Activated CD4-positive, alpha-beta T cell treated with anti-CD3 and anti-CD28 coated beads, Interleukin-2, Interleukin-6, amounts not matched to agents 100 ng/mL and 50 ng/mL, durations not matched to agents 16 hours and 8 hours (primary cell): Measurements from ENCODE around the gene SEMA6D.
"Not testable (repeated sequence)": the region's sequence is repeated elsewhere in the genome, so short reads cannot be mapped to it uniquely, and the experiment has no call there.

Source experiments
- DNase-seq: peaks from one replicate; pipeline ENCODE4 v3.0.0-alpha.2; 2020

SEMA6D gene

GRCh38 chr15:47718497-47719437 is 1.5 kb downstream of the SEMA6D start:
- no peak for DNase-seq

DNA sequence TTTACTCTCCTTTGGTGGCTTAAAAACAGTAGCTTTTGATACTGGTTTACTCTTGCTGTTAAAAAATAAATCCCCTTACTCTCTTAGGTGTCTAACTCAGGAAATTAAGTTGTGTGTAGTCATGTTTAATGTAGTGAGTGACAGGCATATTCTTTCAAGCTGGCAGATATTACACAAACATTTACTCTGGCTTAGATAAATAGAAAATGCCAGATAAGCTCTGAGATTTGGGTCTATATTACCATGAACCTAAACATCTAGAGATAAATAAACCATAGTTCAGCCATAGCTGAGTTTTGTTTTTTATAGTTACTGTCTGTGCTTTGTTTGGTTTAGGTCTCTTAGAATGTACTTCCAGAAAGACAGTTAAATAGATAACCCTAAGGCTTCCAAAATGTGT is 2.4 kb downstream of the SEMA6D start:
- no peak for DNase-seq

DNA sequence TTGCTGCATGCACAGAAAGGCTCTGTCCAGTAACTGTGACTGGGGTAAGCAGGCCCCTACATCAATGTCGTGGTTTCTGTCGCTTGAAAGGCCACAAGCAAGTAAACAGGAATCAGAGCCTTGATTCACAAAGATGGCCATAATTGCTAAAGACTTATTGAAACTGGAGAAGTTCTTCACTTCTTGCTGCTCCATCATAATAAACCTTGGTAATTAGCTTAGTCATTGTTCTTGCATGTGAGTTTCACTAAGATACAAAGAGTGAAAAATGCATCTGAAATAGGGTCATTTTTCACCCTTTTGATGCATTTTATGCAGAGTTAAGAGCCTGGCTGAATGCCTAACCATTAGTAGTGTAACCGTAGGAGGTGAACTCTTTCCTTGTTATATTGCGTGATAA is 3.2 kb downstream of the SEMA6D start:
- DNase-seq = no peak

- no peak for DNase-seq
Measured at GRCh38 chr15:47721676-47722075, 4.4 kb downstream of the SEMA6D start.

DNA sequence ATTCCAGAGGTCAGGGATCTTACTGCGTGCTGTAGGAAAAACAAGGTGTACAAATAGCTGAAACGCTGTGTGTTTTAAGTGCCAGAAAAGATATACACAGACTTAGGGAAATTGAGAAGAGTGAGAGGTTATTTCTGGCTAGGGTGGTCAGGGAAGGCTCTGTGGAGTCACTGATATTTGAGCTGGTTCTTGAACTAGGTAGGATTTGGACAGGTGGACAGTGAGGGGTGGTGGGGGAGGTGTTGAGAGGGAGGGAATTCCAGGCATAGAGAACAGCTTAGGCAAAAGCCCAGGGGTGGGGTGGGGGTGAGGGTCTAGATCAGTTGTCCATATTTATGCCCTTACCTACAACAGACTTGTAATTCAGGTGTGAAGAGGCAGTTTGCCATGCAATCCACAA is 7.0 kb downstream of the SEMA6D start:
- no peak for DNase-seq

DNA sequence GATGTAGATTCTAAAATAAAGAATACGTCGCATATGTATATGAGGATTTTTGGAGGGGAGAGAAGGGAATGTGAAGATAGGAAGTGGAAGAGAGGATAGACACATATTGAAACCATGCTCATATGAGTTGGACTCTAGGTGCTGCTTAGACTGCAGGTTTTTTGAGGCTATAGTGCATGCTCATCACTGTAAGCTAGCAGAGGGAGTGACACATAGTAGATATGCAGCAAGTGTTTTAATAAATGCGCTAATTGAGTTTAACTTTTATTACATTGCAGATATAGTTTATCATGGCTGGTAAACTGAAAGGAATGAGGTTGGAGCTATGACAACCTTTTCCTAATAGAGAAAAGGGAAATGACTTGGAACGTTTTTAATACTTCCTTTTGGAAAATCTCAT is 7.7 kb downstream of the SEMA6D start:
- DNase-seq = no peak

- DNase-seq = no peak
Measured at GRCh38 chr15:47725906-47726305, 8.6 kb downstream of the SEMA6D start.

- DNase-seq = no peak
Measured at GRCh38 chr15:47726399-47726823, 9.1 kb downstream of the SEMA6D start.

DNA sequence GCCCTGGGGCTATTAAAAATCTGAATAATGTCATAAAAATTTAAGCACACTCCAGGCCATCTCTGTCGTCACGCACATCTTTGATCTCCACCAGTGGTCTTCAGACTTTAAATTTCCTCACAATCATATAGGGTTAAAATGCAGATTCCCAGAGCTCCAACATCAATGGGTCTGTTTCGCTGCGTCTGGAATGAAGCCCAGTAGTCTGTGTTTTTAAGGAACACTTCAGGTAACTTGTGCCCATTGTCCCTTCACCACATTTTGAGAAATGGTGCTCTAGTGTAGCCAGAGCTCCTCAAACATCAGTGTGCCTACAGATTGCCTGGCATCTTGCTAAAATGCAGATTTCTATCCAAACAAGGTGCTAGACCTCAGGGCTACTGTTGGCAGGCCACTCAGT is 9.8 kb downstream of the SEMA6D start:
- no peak for DNase-seq

DNA sequence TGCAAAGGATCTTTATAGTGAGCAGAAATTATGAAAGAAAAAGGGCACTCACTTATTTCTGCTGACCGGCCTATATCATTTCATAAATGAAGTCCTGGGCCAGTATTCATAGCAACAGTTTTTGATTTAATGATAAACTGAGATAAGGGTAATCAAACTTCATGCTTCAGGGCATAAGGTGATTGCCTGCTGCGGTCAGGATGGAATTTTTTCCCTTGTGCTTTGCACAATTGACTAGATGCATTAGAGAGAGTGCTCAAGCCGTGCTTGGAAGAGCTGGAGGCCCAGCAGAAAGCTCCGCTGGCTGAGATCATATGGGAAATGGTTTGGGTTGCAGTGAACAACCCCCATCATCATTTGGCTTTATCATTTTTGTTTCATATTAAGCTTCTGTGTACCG is 10.4 kb downstream of the SEMA6D start:
- no peak for DNase-seq

DNA sequence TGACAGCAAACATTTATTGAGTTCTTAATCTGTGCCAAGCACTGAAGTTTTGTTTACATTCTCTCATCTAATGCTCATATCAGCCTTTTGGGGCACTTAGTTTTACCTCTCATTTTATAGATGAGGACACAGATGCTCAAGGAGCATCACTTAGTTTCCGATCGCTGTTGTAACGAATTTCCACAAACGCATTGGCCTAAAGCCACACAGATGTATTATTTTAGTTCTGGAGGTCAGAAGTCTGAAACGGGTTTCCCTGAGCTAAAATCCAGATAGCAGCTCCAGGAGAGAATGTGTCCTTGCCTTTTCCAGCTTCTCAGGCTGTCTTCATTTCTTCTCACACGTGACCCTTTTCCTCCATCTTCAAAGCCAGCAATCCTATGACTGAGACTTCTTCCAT is 11.1 kb downstream of the SEMA6D start:
- DNase-seq = no peak

DNA sequence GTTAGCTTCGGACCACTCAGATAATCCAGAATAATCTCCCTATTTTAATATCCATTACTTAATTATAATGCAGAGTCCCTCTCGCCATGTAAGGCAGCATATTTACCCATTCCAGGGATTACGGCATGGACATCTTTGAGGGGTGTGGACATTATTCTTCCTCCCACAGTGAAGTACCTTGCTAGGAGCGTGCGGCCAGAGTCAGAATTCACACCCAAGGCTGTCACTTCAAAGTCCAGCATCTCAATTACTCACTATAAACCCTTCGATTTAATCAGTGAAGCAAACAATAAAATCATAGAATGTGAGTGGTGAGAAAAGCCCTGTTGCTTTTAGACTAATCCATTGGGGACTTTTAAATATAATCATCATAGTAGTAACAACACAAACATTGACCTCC is 11.6 kb downstream of the SEMA6D start:
- DNase-seq = no peak

DNA sequence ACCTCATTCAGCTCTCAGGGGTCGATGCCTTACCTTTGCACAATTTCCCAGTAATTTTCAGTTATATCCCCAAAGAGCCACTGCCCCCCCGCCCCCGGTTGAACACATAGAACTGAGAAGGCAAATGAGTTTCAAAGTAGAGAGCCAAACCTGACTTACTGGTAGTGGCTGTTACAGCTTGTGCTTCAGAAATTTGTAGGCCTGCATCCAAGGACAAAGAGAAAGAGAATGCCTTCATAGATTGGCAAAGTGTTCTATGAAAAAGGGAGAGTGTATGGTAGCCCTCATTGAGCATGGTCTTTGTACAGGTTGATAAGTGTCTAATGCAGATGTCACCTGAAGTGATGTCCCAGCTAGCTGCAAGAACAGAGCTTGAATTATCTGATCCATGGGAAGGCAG is 13.9 kb downstream of the SEMA6D start:
- DNase-seq = no peak

DNA sequence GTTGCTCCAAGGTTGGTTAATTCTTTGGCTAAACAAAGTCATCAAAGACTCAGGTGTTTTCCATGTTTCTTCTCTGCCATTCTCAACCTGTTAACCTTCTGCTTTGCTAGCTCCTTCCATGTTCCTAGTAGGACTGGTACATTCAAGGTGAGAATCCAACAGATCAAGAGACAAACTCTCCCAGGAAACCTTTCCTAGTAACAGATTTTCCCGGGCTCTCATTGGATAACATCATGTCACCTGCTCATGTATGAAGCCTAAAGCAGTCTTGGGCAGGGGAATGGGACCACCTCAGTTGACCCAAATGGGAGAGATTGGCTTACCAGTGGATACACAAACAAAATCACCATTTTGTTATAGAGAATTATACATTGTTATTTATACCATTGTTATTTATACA is 14.9 kb downstream of the SEMA6D start:
- DNase-seq = no peak

DNA sequence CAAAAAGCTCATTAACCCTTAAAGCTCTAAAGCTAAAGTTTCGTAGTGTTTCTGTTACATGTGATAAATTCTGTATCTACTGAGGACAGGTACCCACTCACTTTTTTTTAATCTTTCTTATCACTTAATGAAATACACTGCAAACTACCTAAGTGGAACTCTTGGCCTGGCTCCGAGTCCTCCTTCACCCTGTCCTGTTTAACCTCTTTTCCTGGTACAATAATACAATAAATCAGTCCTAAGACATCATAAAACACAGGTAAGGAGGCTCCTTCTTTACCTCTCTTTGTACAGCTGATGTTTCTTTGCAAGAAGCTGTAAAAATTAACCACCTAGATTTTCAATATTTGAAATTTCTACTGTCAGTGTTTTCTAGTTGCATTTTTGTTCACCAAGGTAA is 15.8 kb downstream of the SEMA6D start:
- no peak for DNase-seq

- DNase-seq = no peak
Measured at GRCh38 chr15:47736143-47736786, 19.0 kb downstream of the SEMA6D start.

- DNase-seq = no peak
Measured at GRCh38 chr15:47737477-47737876, 20.2 kb downstream of the SEMA6D start.

DNA sequence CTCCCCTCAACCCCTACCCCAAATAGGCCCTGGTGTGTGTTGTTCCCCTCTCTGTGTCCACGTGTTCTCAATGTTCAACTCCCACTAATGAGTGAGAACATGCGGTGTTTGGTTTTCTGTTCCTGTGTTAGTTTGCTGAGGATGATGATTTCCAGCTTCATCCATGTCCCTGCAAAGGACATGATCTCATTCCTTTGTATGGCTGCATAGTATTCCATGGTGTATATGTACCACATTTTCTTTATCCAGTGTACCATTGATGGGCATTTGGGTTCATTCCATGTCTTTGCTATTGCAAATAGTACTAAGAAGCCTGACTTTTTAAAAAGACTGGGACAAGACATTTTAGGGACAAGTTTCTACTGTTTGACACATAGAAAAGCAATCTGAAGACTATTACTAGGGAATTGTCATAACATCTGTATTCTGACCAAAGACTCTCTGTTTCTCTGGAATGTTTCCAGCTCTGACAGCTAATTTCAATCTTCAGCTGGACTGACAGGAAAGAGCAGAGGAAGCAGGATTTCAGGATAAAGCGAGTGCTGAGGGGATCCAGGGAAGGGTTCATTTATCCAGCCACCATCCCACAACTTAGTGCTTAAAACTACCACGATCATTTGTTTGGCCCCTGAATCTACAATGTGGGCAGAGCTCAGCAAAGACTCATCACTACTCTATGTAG is 21.0 kb downstream of the SEMA6D start:
- DNase-seq = not testable (repeated sequence)

DNA sequence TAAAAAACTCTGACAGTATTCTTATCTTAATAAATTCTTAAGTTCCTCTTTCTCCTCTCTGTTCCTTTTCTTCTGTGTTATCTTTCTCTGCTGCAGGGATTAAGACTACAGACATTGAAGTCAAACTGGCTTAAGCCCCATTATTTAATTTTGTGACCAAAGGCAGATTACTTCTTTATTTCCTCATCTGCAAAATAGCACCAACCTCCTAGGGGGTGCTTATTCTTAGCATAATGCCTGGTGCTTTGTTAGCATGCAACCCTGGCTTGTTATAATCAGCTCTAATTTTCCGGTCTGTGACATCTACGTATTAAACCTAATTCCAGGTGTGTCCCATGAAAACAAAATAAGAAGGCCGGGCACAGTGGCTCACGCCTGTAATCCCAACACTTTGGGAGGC is 23.8 kb downstream of the SEMA6D start:
- DNase-seq = no peak

DNA sequence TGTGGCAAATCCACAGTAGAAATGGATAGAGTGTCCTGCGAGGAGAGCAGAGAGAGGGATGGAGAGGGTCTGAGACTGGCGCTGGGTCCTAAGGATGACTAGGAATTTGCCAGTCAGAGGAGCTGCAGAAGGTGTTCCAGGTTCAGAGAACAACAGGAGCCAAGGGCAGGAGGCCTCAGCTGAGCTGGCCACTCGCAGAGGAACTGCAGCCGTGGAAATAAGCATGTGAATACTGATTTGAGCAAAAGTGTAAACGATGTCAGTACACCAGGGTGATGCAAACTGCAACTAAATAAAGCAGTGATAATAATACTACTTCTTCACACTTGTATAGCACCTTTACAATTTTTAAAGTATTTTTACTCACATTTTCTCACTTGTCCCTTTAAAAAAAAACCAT is 24.6 kb downstream of the SEMA6D start:
- DNase-seq = no peak

GRCh38 chr15:47742334-47742733 is 25.0 kb downstream of the SEMA6D start:
- no peak for DNase-seq

DNA sequence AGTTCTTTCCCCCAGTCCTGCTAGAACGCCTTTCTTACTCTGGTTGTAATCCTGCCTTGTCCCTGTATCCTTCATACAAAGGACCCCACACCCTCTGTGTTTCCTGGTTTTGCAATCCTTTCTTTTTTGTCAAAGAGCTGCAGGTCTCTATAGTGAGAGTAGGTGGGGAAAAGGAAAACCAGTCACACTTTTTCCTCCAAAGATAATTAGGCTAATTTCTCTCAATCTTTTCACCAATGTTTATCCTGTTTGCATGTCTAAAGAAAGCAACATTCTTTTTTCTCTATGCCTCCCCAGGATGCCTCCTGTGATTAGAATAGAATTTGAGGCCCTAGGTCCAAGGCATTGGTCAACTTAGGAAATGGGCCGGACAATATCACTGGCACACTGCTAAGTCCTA is 25.4 kb downstream of the SEMA6D start:
- DNase-seq = no peak

DNA sequence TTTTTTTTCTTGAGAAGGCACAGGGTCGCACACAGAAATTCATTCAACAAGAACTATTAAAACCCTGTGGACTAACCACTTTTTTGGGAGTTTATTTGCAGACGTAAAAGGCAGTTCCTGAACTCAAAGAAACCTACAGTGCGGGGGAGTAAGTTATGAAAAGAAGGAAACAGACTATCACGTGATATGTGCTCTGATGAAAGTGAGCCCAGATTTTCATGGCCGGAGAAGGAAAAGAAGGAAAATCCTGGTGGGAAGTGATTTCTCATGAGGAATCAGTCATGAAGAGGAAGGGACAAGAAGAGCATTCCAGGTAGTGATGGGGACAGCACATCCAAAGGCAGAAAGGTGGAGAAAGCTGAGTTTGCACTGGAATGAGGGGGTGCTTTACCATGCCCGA is 26.1 kb downstream of the SEMA6D start:
- no peak for DNase-seq

DNA sequence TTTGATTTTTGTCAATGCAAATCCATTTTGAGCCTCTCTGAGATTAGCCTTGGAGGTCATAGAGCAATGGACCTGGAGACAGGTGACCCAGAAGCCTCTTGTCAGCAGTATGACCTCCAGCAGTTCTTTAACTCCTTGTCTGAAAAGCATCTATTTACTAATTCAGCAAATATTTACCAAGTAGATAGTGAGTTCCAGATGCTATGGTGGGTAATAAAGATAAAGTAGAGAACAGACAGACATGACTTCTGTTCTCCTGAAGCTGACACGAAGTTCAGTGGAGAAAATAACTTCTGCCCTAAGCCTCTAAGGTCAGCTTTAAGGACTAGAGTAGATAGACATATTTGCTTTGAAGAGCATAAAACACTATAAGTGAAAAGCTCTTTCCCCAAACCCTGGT is 26.6 kb downstream of the SEMA6D start:
- DNase-seq = no peak
